ENCODE results near the gene TUBA4A. TPM values are rescaled to one million over a fixed set of nuclear protein-coding genes. Genes with fewer than 3 reads are reported as not detected.

TUBA4A gene
- total and polyA plus RNA-seq, 2 experiments from 2014 or later, result 44.3 to 77.7 TPM

DNA sequence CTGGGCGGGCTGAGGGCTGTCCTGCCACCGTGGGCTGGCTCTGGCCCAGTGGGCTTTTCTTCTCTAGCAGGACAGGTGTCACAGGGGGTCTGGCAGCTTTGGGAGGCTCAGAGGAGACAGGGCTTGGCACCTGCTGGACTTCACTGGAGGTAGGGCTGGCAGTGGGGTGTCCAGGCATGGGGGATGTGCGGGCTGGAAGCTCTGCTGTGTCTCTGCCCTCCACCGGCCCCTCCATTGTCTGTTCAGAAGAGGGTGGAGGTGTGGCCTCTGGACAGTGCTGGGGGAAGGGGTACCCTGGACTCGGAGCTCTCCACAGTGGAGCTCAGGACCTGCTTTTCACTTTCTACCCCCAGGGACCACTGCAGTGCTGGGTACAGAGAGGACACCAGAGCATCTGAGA, 46.3 kb upstream of the TUBA4A start:
- peaks cover 12% of the 10 kb centered on the region for H3K4me1 Mint-ChIP-seq
- Histone ChIP-seq H3F3A (replicated peaks; ENCODE audit: low read depth) (peaks cover 5% of the 10 kb centered on the region; the same call in 1 of the 2 replicates), H3K79me2 (replicated peaks; ENCODE audit: insufficient read depth) (no peaks in the 10 kb centered on the region), H3K27ac (ENCODE audit: low read depth) (no peak overlapping the region), H3K36me3 (ENCODE audit: insufficient read depth) (no peaks in the 10 kb centered on the region), H3K27me3 (ENCODE audit: insufficient read depth) (peaks cover 12% of the 10 kb centered on the region), H4K20me1 (replicated peaks; ENCODE audit: insufficient read depth) (peaks cover 5% of the 10 kb centered on the region; the same call in 1 of the 2 replicates), H3K4me1 (ENCODE audit: insufficient read depth) (peaks cover 6% of the 10 kb centered on the region; the same call in 1 of the 2 replicates), H3K9me2 (ENCODE audit: insufficient read depth) (no peaks in the 10 kb centered on the region), H2AFZ (no peak overlapping the region), H3K4me3 (no peak overlapping the region), H3K4me2 (no peak overlapping the region)
- H3K27ac Mint-ChIP-seq, result no peak overlapping the region
- DNase-seq (ENCODE audit: low spot score) (no peak), ATAC-seq (peak; percentile 12)
- TF ChIP-seq CREB1 (CRISPR knock-in tag; IDR thresholded peaks at IDR 0.05; ENCODE audit: low read depth) (no peak), ZNF114 (CRISPR knock-in tag; IDR thresholded peaks at IDR 0.05) (no peak), ZNF331 (CRISPR knock-in tag; IDR thresholded peaks at IDR 0.05; ENCODE audit: low read depth) (no peak), STAT1 (IDR thresholded peaks at IDR 0.05; ENCODE audit: unreplicated experiment) (no peak), JUNB (IDR thresholded peaks at IDR 0.05; ENCODE audit: unreplicated experiment) (no peak)
- TF ChIP-seq, protein P1, sequence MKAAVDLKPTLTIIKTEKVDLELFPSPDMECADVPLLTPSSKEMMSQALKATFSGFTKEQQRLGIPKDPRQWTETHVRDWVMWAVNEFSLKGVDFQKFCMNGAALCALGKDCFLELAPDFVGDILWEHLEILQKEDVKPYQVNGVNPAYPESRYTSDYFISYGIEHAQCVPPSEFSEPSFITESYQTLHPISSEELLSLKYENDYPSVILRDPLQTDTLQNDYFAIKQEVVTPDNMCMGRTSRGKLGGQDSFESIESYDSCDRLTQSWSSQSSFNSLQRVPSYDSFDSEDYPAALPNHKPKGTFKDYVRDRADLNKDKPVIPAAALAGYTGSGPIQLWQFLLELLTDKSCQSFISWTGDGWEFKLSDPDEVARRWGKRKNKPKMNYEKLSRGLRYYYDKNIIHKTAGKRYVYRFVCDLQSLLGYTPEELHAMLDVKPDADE (IDR thresholded peaks at IDR 0.05), result no peak
- no peak overlapping the region for H3K4me3 Mint-ChIP-seq
- H3K36me3 Mint-ChIP-seq (ENCODE audit: low read depth), result no peaks in the 10 kb centered on the region; the same call in 2 of the 3 replicates
- H3K9me3 Mint-ChIP-seq, result no peaks in the 10 kb centered on the region; the same call in 2 of the 3 replicates
- H3K27me3 Mint-ChIP-seq (ENCODE audit: insufficient read depth, low read depth, poor library complexity), result peaks cover 26% of the 10 kb centered on the region

DNA sequence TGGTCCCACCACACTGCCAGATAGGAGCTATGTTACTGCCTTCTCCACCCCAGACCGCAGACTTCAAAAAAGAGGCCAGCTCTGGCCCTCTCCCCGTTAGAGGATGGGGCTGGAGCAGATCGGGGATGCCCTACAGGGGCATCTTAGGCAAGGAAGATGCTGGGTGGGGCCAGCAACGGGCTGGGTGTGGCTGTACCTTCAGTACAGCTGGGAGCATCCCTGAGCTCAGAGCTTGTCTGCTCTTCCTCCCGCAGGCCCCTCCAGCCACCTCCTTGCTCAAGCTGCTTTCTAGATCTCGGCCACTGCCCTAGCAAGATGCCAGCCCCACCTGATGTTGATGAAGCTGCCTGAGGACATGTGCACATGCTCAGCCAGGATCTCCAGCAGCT, 45.6 kb upstream of the TUBA4A start:
- H3K4me1 Mint-ChIP-seq, result peaks cover 12% of the 10 kb centered on the region
- H3K4me3 ChIP-seq, result no peak overlapping the region
- no peaks in the 10 kb centered on the region for H3K79me2 ChIP-seq (replicated peaks; ENCODE audit: insufficient read depth)
- no peaks in the 10 kb centered on the region; the same call in 2 of the 3 replicates for H3K36me3 Mint-ChIP-seq (ENCODE audit: low read depth)
- peaks cover 6% of the 10 kb centered on the region; the same call in 1 of the 2 replicates for H3K4me1 ChIP-seq (ENCODE audit: insufficient read depth)
- no peaks in the 10 kb centered on the region for H3K36me3 ChIP-seq (ENCODE audit: insufficient read depth)
- H3K9me2 ChIP-seq (ENCODE audit: insufficient read depth), result no peaks in the 10 kb centered on the region
- H3K9me3 Mint-ChIP-seq, result no peaks in the 10 kb centered on the region; the same call in 2 of the 3 replicates
- H3K27ac Mint-ChIP-seq, result no peak overlapping the region
- peak overlapping the region; percentile 96; the same call in 1 of the 2 replicates for H2AFZ ChIP-seq
- ATAC-seq (no peak), DNase-seq (ENCODE audit: low spot score) (no peak)
- peaks cover 29% of the 10 kb centered on the region for H3K27me3 Mint-ChIP-seq (ENCODE audit: insufficient read depth, low read depth, poor library complexity)
- no peak overlapping the region for H3K27ac ChIP-seq (ENCODE audit: low read depth)
- H3F3A ChIP-seq (replicated peaks; ENCODE audit: low read depth), result peaks cover 5% of the 10 kb centered on the region; the same call in 1 of the 2 replicates
- no peaks in the 10 kb centered on the region for H4K20me1 ChIP-seq (replicated peaks; ENCODE audit: insufficient read depth)
- peaks cover 12% of the 10 kb centered on the region for H3K27me3 ChIP-seq (ENCODE audit: insufficient read depth)
- H3K4me2 ChIP-seq, result no peak overlapping the region; the same call in 1 of the 2 replicates
- TF ChIP-seq, protein P2, sequence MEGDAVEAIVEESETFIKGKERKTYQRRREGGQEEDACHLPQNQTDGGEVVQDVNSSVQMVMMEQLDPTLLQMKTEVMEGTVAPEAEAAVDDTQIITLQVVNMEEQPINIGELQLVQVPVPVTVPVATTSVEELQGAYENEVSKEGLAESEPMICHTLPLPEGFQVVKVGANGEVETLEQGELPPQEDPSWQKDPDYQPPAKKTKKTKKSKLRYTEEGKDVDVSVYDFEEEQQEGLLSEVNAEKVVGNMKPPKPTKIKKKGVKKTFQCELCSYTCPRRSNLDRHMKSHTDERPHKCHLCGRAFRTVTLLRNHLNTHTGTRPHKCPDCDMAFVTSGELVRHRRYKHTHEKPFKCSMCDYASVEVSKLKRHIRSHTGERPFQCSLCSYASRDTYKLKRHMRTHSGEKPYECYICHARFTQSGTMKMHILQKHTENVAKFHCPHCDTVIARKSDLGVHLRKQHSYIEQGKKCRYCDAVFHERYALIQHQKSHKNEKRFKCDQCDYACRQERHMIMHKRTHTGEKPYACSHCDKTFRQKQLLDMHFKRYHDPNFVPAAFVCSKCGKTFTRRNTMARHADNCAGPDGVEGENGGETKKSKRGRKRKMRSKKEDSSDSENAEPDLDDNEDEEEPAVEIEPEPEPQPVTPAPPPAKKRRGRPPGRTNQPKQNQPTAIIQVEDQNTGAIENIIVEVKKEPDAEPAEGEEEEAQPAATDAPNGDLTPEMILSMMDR (conservative IDR thresholded peaks at IDR 0.05; ENCODE audit: low read depth in 2 of 2), result no peak
- TF ChIP-seq, protein P3, sequence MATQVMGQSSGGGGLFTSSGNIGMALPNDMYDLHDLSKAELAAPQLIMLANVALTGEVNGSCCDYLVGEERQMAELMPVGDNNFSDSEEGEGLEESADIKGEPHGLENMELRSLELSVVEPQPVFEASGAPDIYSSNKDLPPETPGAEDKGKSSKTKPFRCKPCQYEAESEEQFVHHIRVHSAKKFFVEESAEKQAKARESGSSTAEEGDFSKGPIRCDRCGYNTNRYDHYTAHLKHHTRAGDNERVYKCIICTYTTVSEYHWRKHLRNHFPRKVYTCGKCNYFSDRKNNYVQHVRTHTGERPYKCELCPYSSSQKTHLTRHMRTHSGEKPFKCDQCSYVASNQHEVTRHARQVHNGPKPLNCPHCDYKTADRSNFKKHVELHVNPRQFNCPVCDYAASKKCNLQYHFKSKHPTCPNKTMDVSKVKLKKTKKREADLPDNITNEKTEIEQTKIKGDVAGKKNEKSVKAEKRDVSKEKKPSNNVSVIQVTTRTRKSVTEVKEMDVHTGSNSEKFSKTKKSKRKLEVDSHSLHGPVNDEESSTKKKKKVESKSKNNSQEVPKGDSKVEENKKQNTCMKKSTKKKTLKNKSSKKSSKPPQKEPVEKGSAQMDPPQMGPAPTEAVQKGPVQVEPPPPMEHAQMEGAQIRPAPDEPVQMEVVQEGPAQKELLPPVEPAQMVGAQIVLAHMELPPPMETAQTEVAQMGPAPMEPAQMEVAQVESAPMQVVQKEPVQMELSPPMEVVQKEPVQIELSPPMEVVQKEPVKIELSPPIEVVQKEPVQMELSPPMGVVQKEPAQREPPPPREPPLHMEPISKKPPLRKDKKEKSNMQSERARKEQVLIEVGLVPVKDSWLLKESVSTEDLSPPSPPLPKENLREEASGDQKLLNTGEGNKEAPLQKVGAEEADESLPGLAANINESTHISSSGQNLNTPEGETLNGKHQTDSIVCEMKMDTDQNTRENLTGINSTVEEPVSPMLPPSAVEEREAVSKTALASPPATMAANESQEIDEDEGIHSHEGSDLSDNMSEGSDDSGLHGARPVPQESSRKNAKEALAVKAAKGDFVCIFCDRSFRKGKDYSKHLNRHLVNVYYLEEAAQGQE (IDR thresholded peaks at IDR 0.05; ENCODE audit: unreplicated experiment), result no peak
- TF ChIP-seq, protein P4, sequence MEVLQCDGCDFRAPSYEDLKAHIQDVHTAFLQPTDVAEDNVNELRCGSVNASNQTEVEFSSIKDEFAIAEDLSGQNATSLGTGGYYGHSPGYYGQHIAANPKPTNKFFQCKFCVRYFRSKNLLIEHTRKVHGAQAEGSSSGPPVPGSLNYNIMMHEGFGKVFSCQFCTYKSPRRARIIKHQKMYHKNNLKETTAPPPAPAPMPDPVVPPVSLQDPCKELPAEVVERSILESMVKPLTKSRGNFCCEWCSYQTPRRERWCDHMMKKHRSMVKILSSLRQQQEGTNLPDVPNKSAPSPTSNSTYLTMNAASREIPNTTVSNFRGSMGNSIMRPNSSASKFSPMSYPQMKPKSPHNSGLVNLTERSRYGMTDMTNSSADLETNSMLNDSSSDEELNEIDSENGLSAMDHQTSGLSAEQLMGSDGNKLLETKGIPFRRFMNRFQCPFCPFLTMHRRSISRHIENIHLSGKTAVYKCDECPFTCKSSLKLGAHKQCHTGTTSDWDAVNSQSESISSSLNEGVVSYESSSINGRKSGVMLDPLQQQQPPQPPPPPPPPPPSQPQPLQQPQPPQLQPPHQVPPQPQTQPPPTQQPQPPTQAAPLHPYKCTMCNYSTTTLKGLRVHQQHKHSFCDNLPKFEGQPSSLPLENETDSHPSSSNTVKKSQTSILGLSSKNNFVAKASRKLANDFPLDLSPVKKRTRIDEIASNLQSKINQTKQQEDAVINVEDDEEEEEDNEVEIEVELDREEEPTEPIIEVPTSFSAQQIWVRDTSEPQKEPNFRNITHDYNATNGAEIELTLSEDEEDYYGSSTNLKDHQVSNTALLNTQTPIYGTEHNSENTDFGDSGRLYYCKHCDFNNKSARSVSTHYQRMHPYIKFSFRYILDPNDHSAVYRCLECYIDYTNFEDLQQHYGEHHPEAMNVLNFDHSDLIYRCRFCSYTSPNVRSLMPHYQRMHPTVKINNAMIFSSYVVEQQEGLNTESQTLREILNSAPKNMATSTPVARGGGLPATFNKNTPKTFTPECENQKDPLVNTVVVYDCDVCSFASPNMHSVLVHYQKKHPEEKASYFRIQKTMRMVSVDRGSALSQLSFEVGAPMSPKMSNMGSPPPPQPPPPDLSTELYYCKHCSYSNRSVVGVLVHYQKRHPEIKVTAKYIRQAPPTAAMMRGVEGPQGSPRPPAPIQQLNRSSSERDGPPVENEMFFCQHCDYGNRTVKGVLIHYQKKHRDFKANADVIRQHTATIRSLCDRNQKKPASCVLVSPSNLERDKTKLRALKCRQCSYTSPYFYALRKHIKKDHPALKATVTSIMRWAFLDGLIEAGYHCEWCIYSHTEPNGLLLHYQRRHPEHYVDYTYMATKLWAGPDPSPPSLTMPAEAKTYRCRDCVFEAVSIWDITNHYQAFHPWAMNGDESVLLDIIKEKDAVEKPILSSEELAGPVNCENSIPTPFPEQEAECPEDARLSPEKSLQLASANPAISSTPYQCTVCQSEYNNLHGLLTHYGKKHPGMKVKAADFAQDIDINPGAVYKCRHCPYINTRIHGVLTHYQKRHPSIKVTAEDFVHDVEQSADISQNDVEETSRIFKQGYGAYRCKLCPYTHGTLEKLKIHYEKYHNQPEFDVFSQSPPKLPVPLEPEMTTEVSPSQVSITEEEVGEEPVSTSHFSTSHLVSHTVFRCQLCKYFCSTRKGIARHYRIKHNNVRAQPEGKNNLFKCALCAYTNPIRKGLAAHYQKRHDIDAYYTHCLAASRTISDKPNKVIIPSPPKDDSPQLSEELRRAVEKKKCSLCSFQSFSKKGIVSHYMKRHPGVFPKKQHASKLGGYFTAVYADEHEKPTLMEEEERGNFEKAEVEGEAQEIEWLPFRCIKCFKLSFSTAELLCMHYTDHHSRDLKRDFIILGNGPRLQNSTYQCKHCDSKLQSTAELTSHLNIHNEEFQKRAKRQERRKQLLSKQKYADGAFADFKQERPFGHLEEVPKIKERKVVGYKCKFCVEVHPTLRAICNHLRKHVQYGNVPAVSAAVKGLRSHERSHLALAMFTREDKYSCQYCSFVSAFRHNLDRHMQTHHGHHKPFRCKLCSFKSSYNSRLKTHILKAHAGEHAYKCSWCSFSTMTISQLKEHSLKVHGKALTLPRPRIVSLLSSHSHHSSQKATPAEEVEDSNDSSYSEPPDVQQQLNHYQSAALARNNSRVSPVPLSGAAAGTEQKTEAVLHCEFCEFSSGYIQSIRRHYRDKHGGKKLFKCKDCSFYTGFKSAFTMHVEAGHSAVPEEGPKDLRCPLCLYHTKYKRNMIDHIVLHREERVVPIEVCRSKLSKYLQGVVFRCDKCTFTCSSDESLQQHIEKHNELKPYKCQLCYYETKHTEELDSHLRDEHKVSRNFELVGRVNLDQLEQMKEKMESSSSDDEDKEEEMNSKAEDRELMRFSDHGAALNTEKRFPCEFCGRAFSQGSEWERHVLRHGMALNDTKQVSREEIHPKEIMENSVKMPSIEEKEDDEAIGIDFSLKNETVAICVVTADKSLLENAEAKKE (CRISPR knock-in tag; IDR thresholded peaks at IDR 0.05), result no peak
- no peak overlapping the region; the same call in 2 of the 3 replicates for H3K4me3 Mint-ChIP-seq
